Neural cell (in vitro differentiated cells): ENCODE measurements around the gene MAN2B2. TPM values are rescaled to one million over a fixed set of nuclear protein-coding genes. Genes with fewer than 3 reads are reported as not detected.

Experiments
- H2AFZ ChIP-seq: fragments of 200-600, 300-800 bp; sonication (generic), shearing (Covaris generic); 2 replicates; pipeline ENCODE4 v1.6.0; 2014; ENCODE audit warnings: low read depth, mild to moderate bottlenecking, antibody characterized with exemption, low read length, moderate library complexity
- H3F3A ChIP-seq: fragments of 200-600 bp; shearing (Covaris generic); 2 replicates; pipeline ENCODE4 v1.6.1; 2016; ENCODE audit warnings: mild to moderate bottlenecking, moderate library complexity, mixed read lengths, antibody characterized with exemption, low read length; ENCODE audit not compliant: insufficient read depth, poor library complexity, severe bottlenecking
- H3K27ac ChIP-seq: fragments of 200-600, 300-800 bp; sonication (generic), shearing (Covaris generic); 2 replicates; pipeline ENCODE4 v1.5.1; 2014; ENCODE audit warnings: mild to moderate bottlenecking, low read length, moderate library complexity
- H3K27me3 ChIP-seq: fragments of 300-800, 200-600 bp; sonication (generic), shearing (Covaris generic); 2 replicates; pipeline ENCODE4 v1.6.0; 2014; ENCODE audit warnings: mild to moderate bottlenecking, low read depth, low read length, moderate library complexity; ENCODE audit not compliant: insufficient read depth
- H3K36me3 ChIP-seq: fragments of 300-800, 200-600 bp; sonication (generic), shearing (Covaris generic); 2 replicates; pipeline ENCODE4 v1.5.1; 2014; ENCODE audit warnings: mild to moderate bottlenecking, antibody characterized with exemption, low read length, moderate library complexity; ENCODE audit not compliant: insufficient read depth
- H3K4me2 ChIP-seq: fragments of 300-800, 200-600 bp; sonication (generic), shearing (Covaris generic); 2 replicates; pipeline ENCODE4 v1.6.0; 2014; ENCODE audit warnings: mild to moderate bottlenecking, low read length
- H3K4me3 ChIP-seq: fragments of 300-800, 200-600 bp; sonication (generic), shearing (Covaris generic); 2 replicates; pipeline ENCODE4 v1.5.1; 2014; ENCODE audit warnings: mild to moderate bottlenecking, low read length, moderate library complexity
- H3K79me2 ChIP-seq: fragments of 200-600 bp; shearing (Covaris generic); replicated peaks from 2 replicates; pipeline ENCODE4 v1.6.0; 2014; ENCODE audit warnings: mild to moderate bottlenecking, low read length, moderate library complexity; ENCODE audit not compliant: insufficient read depth
- H3K9ac ChIP-seq: fragments of 300-800, 200-600 bp; sonication (generic), shearing (Covaris generic); 2 replicates; pipeline ENCODE4 v1.6.1; 2016; ENCODE audit warnings: mild to moderate bottlenecking, low read length, mixed read lengths
- H3K9me2 ChIP-seq: fragments of 200-600 bp; shearing (Covaris generic); 2 replicates; pipeline ENCODE4 v1.6.1; 2016; ENCODE audit warnings: mild to moderate bottlenecking, low read length, mixed read lengths; ENCODE audit not compliant: insufficient read depth
- H3K9me3 ChIP-seq: fragments of 200-600, 300-800 bp; sonication (generic), shearing (Covaris generic); 2 replicates; pipeline ENCODE4 v1.6.1; 2016; ENCODE audit warnings: mild to moderate bottlenecking, mixed run types, low read length, moderate library complexity, mixed read lengths
- H4K20me1 ChIP-seq: fragments of 200-600 bp; shearing (Covaris generic); 2 replicates; pipeline ENCODE4 v1.6.1; 2016; ENCODE audit warnings: mild to moderate bottlenecking, mixed run types; ENCODE audit not compliant: insufficient read depth
- EP300 ChIP-seq: fragments of 450-650 bp; conservative IDR thresholded peaks from 2 replicates; pipeline ENCODE4 v1.6.1; 2014; ENCODE audit warnings: antibody characterized with exemption, mild to moderate bottlenecking, moderate library complexity; ENCODE audit not compliant: poor library complexity, severe bottlenecking
- EZH2 ChIP-seq: fragments of 200-600, 300-800 bp; shearing (Covaris generic), sonication (generic); IDR thresholded peaks from 2 replicates; pipeline ENCODE4 v1.6.1; 2014; ENCODE audit warnings: antibody characterized with exemption, low read length, borderline replicate concordance, mild to moderate bottlenecking; ENCODE audit not compliant: insufficient read depth, poor library complexity, severe bottlenecking
- MXI1 ChIP-seq: fragments of 450-650 bp; conservative IDR thresholded peaks from 2 replicates; pipeline ENCODE4 v1.6.1; 2014; ENCODE audit warnings: antibody characterized with exemption, mild to moderate bottlenecking; ENCODE audit not compliant: poor library complexity, severe bottlenecking
- POLR2AphosphoS5 ChIP-seq: IDR thresholded peaks from 2 replicates; pipeline ENCODE4 v1.6.1; 2012
- RAD21 ChIP-seq: fragments of 450-650 bp; conservative IDR thresholded peaks from 2 replicates; pipeline ENCODE4 v1.6.1; 2014; ENCODE audit warnings: antibody characterized with exemption, mild to moderate bottlenecking, moderate library complexity
- SMC3 ChIP-seq: fragments of 450-650 bp; conservative IDR thresholded peaks from 2 replicates; pipeline ENCODE4 v1.6.1; 2014; ENCODE audit warnings: antibody characterized with exemption, mild to moderate bottlenecking, moderate library complexity; ENCODE audit not compliant: poor library complexity
- TAF1 ChIP-seq: IDR thresholded peaks from 2 replicates; pipeline ENCODE4 v1.6.1; 2012; ENCODE audit warnings: low read depth
- polyA plus RNA-seq: library from polyadenylated mRNA; depleted of rRNA; stranded (reverse); fragments of >200 nt; gene quantifications from 2 replicates; pipeline ENCODE4 v1.2.3, GENCODE V29; 2014
- TF ChIP-seq, protein P1 (sequence below): IDR thresholded peaks from 2 replicates; pipeline ENCODE4 v1.6.1; 2012; ENCODE audit warnings: borderline replicate concordance
- TF ChIP-seq, protein P2 (sequence below): fragments of 450-650 bp; IDR thresholded peaks from 2 replicates; pipeline ENCODE4 v1.5.1; 2014; ENCODE audit warnings: antibody characterized with exemption, mild to moderate bottlenecking, moderate library complexity; ENCODE audit not compliant: poor library complexity, severe bottlenecking

Gene MAN2B2
- polyA plus RNA-seq, 1 donor from 2014 or later = 7.5 TPM

DNA sequence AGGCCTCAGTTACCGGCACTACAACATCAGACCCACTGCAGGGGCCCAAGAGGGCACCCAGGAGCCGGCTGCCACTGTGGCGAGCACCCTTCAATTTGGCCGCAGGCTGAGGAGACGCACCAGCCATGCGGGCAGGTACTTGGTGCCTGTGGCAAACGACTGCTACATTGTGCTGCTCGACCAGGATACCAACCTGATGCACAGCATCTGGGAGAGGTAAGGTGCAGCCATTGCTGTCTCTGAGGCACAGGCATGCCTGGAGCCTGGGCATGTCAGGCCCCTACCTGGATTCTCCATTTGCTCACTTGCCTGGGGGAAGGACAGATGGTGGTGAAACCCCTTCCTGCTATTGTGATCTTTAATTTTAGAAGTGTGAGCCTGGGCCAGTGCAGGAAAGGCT lies 30.1 kb downstream of the MAN2B2 start:
- Histone ChIP-seq H3K36me3 (peaks cover 4% of the 10 kb centered on the region), H4K20me1 (no peaks in the 10 kb centered on the region), H3K27me3 (no peaks in the 10 kb centered on the region), H3K9ac (no peak overlapping the region), H3F3A (no peaks in the 10 kb centered on the region), H3K4me3 (no peak overlapping the region), H3K27ac (no peak overlapping the region), H3K4me2 (no peak overlapping the region), H2AFZ (no peak overlapping the region), H3K79me2 (no peaks in the 10 kb centered on the region), H3K9me2 (no peaks in the 10 kb centered on the region), H3K9me3 (peaks cover 7% of the 10 kb centered on the region)
- no peak for TF ChIP-seq EP300
- TF ChIP-seq POLR2AphosphoS5 = no peak
- TF ChIP-seq TAF1 = no peak
- TF ChIP-seq, protein P1, sequence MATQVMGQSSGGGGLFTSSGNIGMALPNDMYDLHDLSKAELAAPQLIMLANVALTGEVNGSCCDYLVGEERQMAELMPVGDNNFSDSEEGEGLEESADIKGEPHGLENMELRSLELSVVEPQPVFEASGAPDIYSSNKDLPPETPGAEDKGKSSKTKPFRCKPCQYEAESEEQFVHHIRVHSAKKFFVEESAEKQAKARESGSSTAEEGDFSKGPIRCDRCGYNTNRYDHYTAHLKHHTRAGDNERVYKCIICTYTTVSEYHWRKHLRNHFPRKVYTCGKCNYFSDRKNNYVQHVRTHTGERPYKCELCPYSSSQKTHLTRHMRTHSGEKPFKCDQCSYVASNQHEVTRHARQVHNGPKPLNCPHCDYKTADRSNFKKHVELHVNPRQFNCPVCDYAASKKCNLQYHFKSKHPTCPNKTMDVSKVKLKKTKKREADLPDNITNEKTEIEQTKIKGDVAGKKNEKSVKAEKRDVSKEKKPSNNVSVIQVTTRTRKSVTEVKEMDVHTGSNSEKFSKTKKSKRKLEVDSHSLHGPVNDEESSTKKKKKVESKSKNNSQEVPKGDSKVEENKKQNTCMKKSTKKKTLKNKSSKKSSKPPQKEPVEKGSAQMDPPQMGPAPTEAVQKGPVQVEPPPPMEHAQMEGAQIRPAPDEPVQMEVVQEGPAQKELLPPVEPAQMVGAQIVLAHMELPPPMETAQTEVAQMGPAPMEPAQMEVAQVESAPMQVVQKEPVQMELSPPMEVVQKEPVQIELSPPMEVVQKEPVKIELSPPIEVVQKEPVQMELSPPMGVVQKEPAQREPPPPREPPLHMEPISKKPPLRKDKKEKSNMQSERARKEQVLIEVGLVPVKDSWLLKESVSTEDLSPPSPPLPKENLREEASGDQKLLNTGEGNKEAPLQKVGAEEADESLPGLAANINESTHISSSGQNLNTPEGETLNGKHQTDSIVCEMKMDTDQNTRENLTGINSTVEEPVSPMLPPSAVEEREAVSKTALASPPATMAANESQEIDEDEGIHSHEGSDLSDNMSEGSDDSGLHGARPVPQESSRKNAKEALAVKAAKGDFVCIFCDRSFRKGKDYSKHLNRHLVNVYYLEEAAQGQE = no peak
- TF ChIP-seq, protein P2, sequence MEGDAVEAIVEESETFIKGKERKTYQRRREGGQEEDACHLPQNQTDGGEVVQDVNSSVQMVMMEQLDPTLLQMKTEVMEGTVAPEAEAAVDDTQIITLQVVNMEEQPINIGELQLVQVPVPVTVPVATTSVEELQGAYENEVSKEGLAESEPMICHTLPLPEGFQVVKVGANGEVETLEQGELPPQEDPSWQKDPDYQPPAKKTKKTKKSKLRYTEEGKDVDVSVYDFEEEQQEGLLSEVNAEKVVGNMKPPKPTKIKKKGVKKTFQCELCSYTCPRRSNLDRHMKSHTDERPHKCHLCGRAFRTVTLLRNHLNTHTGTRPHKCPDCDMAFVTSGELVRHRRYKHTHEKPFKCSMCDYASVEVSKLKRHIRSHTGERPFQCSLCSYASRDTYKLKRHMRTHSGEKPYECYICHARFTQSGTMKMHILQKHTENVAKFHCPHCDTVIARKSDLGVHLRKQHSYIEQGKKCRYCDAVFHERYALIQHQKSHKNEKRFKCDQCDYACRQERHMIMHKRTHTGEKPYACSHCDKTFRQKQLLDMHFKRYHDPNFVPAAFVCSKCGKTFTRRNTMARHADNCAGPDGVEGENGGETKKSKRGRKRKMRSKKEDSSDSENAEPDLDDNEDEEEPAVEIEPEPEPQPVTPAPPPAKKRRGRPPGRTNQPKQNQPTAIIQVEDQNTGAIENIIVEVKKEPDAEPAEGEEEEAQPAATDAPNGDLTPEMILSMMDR = no peak
- no peak for TF ChIP-seq MXI1
- TF ChIP-seq RAD21 = no peak

DNA sequence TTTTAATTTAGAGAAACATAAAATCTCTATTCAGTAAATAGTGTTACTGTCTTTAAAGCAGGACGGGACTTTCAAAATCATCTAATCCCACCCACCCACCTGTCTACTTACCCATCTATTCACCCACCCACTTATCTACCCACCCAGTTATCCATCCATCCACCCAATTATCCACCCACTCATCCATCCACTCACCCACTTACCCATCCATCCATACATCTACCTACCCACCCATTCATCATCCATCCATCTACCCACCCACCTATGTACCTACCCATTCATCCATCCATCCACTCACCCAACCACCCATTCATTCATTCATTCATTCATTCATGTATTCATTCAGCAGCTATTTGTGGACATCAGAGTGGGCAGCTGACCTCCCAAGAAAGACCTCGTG lies 30.6 kb downstream of the MAN2B2 start:
- Histone ChIP-seq H3K79me2 (no peaks in the 10 kb centered on the region), H3F3A (no peaks in the 10 kb centered on the region), H3K9me2 (no peaks in the 10 kb centered on the region), H3K9ac (no peak overlapping the region), H3K27ac (no peak overlapping the region), H3K27me3 (no peaks in the 10 kb centered on the region), H3K4me2 (no peak overlapping the region), H3K36me3 (peaks cover 4% of the 10 kb centered on the region), H3K9me3 (peaks cover 7% of the 10 kb centered on the region), H3K4me3 (no peak overlapping the region), H4K20me1 (no peaks in the 10 kb centered on the region), H2AFZ (no peak overlapping the region)
- TF ChIP-seq, protein P2 = no peak
- TF ChIP-seq MXI1 = no peak
- TF ChIP-seq EP300 = no peak
- TF ChIP-seq RAD21 = no peak
- TF ChIP-seq TAF1 = no peak
- no peak for TF ChIP-seq POLR2AphosphoS5
- TF ChIP-seq SMC3 = no peak
- no peak for TF ChIP-seq EZH2
- TF ChIP-seq, protein P1 = no peak
